ENCODE data around the gene IKZF1. TPM values are rescaled to one million over a fixed set of nuclear protein-coding genes. Genes with fewer than 3 reads are reported as not detected.

Gene IKZF1
- total and polyA plus RNA-seq, 2 of the 4 experiments (the other 2 are of a cell fraction) = not detected

Small RNA genes lying within 50 kb of the gene (microRNA-seq; reads per million reads assigned to microRNA genes)
- not detected for gene RNU6-1091P (ENCODE audit: insufficient read depth, insufficient read length)

Small RNA genes lying within 50 kb of the gene (small RNA-seq; reads per million reads assigned to genes)
- 0 reads per million in 5 experiments for gene RNU6-1091P

Other genes starting within 250 kb of the IKZF1 start
- not detected in 2 replicates for gene ZPBP, start 211.5 kb upstream of the IKZF1 start, total RNA-seq (2012; rRNA removed)
- not detected in 2 replicates for gene ZPBP, start 211.5 kb upstream of the IKZF1 start, polyA plus RNA-seq (2012; rRNA removed)
- gene FIGNL1, start 145.6 kb downstream of the IKZF1 start, total RNA-seq (2012; rRNA removed) = 25.8 and 27.1 TPM in 2 replicates
- gene FIGNL1, start 145.6 kb downstream of the IKZF1 start, polyA plus RNA-seq (2012; rRNA removed) = 7.2 and 8.2 TPM in 2 replicates